Effector CD4-positive, alpha-beta T cell (primary cell): Measurements from ENCODE around the gene SPN.
"Not testable (repeated sequence)": the region's sequence is repeated elsewhere in the genome, so short reads cannot be mapped to it uniquely, and the experiment has no call there.

ENCODE experiments used
- DNase-seq: peaks from one replicate; pipeline ENCODE4 v3.0.0-alpha.2; 2020

SPN gene

DNA sequence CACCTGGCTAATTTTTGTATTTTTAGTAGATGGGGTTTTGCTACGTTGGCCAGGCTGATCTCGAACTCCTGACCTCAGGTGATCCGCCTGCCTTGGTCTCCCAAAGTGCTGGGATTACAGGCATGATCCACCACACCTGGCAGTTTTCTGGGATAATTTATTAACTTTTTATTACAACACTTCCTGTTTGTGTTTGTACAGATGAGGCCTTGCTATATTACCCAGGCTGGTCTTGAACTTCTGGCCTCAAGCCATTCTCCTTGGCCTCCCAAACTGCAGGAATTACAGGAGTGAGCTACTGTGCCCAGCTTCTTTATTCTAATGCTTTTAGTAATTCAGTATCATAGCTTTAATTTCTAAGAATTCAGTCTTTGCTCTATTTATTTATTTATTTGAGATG is 16.1 kb upstream of the SPN start:
- DNase-seq, result no peak

DNA sequence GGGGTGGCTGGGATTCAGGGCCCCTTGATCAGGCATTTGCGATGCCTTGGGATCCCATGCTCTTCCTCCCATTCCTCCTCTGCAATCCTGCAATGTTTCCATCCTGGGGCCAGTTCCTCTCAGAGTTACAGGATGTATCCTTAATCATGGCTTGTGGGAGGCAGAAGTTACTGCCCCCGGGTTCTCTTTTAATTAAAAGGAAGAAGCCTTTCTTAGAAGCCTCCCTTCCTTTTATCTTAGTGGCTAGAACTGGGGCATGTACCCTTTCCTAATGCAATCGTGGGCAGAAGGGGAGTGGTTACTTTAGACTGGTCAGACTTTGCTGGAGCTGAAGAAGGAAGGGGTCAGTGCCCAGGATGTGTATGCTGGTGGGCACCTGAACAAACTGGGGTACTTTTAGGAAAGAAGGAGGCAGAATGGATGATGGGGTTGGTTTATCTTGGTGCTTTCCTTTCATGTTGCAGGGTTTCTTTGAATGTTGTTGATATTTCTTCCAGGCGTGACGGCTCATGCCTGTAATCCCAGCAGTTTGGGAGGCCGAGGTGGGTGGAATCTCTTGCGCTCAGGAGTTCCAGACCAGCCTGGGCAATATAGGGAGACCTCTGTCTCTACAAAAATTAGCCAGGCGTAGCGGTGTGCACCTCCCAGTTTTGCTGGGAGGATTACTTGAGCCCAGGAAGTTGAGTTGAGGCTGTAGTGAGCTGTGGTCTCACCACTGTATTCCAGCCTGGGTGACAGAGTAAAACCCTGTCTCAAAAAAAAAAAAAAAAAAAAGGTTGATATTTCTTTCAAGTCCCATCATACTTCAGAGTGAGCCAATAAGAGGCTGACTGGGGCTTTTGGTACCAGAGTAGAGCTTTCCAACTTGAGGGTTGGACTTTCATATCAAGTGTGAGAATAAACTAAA is 13.2 kb upstream of the SPN start:
- no peak for DNase-seq

DNA sequence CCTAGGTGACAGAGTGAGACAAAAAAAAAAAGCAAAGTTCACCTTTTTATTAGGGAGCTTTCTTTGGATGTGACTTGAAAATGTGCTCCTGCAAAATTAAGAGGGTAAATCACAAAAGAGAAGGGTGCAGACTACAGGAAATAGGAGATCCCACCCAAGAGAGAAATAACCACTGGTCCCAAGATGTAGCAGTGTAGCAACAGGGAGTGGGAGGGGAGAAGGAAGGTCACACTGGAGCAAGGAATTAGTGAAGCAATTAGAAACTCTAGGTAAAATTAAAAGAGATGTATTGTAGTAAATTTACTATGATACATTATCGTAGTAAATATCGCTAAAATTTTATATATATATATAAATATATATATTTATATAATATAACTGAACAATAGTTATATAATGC is 12.3 kb upstream of the SPN start:
- DNase-seq, result no peak

DNA sequence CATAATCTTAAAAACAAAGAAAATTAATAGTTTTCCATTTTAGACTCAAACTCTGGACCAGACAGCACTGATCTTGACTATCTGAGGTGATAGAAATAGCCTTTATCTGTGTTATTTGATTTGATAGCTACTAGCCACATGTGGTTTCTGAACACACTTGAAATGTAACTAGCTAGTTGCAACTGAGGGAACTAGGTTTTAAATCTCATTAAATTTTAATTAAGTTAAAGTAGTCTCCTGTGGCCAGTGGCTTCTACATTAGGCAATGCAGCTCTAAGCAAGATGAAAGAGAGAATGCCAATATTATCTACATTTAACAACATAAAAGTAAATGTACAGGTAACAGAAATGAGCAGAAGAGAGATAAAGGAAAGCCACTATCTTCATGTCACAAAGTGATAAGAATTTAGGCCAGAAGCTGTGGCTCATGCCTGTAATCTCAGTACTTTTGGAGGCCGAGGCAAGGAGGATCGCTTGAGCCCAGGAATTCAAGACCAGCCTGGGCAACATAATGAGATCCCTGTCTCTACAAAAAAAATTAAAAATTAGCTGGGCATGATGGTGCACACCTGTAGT is 11.2 kb upstream of the SPN start:
- DNase-seq, result no peak

DNA sequence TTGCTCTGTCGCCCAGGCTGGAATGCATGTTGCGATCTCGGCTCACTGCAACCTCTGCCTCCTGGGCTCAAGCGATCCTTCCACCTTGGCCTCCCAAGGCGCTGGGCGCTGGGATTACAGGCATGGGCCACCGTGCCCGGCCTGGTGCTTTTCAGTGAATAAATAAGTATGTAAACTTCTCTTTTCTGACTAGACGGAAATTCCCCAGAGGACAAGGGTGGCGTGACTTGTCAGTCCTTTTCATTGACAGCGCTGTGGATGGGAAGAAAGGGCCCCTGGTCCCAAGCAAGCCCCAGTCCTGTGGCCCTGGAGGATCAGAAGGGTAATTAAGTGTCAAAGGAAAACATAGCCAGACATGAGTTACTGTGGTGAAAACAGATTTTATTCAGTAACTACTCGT is 9.6 kb upstream of the SPN start:
- DNase-seq, result no peak

DNA sequence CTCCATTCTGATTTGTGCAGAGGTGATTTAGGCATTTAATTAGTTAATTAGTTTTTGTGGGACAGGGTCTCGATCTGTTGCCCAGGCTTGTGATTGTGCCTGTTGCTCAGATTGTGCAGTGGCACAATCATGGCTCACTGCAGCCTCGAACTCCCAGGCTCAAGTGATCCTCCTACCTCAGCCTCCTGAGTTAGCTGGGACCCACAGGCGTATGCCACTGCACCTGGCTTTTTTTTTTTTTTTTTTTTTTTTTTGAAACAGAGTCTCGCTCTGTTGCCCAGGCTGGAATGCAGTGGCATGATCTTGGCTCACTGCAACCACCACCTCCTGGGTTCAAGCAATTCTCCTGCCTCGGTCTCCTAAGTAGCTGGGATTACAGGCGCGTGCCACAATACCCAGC is 9.2 kb upstream of the SPN start:
- DNase-seq, result not testable (repeated sequence)

DNA sequence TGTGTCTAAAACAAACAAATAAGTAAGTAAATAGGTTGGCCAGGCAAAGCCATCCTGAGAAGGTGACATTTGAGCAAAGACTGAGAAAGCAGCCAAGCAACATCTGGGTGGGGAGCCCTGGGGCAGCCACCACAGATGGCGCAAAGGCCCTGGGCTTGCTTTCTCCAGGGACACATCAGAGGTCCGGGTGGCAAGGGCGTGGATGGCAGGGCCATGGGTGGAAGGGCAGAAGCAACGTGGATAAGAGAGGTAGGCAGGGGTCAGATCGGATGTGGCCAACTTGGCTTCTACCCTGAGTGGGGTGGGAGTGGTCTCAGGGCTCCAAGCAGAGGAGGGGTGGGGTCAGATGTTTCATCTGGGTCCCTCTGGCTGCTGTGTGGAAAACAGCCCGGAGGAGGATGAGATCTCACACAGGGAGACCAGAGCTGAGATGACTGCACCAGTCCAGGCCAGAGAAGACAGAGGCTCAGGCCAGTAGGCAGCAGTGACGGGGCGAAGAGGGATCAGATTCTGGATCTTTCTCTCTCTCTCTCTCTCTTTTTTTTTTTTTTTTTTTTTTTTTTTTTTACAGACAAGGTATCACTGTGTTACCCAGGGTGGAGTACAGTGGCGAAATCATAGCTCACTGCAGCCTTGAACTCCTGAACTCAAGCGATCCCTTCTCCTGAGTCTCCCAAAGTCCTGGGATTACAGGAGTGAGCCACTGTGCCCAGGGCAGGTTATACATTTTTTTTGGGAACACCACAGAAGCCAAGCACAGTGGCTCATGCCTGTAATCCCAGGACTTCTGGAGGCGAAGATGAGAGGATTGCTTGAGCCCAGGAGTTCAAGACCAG is 6.1 kb upstream of the SPN start:
- no peak for DNase-seq

DNA sequence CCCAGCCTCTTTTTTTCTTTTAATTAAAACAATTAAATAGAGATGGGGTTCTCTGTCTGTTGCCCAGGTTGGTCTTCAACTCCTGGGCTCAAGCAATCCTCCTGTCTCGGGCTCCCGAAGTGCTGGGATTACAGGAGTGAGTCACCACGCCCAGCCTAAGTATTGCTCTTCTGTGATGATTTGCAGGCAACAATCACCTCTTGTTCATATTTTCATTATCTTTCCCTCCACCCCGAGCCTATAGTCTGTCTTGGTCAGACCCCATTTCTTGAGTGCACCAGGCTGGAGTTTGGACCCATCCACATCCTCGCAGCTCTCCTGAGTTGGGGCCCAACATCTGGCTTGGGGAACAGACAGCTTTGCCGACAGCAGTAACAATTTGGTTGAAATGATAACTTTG is 4.3 kb upstream of the SPN start:
- DNase-seq, result no peak

DNA sequence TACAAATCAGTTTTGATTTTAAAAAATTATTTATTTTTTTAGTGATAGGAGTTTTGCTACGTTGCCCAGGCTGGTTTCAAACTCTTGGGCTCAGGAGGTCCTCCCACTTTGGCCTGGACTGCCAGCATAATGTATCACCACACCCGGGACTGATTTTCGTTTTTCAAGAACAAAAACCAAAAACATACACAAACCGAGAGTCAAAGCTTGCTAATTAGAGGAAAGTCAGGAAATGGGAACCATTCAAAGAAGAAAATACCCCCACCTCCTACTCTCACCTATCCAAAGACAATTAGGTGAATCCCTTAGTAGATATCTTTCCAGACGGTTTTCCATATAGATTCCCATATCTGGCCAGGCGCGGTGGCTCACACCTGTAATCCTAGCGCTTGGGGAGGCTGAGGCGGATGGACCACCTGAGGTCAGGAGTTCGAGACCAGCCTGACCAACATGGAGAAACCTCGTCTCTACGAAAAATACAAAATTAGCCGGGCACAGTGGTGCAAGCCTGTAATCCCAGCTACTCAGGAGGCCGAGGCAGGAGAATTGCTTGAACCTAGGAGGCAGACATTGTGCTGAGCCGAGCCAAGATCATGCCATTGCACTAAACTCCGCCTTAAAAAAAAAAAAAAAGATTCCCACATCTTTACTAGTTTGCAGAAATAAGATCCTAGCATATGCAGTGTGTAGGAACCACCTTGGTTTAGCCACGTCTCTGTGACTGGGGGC is 883 bp upstream of the SPN start:
- DNase-seq, result no peak

DNA sequence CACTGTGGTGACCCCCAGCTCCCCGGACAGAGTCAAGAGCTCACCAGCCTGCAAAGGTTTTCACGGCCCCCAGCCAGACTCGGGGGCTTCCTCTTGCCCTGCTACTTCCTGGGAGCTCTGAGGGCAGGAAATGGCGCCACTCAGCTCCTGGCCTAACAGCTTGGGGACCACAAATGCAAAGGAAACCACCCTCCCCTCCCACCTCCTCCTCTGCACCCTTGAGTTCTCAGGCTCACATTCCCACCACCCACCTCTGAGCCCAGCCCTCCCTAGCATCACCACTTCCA is 375 bp upstream of the SPN start:
- peak; percentile 39 for DNase-seq

DNA sequence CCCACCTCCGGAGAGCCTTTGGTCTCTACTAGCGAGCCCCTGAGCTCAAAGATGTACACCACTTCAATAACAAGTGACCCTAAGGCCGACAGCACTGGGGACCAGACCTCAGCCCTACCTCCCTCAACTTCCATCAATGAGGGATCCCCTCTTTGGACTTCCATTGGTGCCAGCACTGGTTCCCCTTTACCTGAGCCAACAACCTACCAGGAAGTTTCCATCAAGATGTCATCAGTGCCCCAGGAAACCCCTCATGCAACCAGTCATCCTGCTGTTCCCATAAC is 702 bp downstream of the SPN start:
- no peak for DNase-seq

DNA sequence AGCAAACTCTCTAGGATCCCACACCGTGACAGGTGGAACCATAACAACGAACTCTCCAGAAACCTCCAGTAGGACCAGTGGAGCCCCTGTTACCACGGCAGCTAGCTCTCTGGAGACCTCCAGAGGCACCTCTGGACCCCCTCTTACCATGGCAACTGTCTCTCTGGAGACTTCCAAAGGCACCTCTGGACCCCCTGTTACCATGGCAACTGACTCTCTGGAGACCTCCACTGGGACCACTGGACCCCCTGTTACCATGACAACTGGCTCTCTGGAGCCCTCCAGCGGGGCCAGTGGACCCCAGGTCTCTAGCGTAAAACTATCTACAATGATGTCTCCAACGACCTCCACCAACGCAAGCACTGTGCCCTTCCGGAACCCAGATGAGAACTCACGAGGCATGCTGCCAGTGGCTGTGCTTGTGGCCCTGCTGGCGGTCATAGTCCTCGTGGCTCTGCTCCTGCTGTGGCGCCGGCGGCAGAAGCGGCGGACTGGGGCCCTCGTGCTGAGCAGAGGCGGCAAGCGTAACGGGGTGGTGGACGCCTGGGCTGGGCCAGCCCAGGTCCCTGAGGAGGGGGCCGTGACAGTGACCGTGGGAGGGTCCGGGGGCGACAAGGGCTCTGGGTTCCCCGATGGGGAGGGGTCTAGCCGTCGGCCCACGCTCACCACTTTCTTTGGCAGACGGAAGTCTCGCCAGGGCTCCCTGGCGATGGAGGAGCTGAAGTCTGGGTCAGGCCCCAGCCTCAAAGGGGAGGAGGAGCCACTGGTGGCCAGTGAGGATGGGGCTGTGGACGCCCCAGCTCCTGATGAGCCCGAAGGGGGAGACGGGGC is 1.3 kb downstream of the SPN start:
- DNase-seq, result peak; percentile 34

DNA sequence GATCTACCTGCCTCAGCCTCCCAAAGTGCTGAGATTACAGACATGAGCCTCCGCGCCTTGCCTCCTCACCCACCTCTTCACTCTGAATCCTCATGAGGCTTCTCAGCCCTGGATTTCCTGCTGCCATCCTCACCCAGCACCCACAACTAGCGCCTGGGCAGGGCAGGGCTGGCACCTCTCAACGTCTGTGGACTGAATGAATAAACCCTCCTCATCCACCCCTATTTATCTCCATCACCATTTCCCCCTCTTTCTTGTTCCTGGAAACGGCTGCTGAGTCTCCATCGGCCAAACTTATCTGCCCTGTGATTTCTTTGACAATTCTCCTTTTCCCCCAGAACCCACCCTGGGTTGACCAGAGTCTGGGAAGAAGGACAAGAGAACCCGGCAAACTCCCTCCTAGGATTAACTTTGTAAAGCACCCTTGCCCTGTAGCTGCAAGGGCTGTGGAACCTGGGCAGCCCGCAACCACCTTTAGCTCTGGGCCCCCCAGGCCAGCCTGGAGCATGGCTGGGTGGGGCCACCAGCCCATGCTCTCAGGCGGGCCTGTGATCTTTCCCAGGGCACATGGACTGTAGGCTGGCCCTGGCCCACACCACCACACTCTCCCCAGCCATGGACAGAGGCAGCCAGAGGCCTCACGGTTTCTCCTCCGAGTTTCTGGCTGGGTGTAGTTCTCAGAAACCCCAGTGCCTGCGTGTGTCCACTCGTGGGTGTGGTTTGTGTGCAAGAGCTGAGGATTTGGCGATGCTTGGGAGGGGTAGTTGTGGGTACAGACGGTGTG is 2.4 kb downstream of the SPN start:
- peak; percentile 23 for DNase-seq

DNA sequence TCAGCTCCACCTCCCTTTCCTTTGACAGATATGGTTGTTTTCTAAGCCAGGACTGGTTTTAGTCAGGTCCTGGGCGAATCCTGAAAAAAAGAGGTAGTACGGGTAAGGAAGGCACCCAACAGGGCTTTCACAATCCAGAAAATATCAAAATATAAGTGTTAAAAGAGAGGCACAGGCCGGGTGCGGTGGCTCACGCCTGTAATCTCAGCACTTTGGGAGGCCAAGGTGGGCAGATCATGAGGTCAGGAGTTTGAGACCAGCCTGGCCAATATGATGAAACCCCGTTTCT is 4.2 kb downstream of the SPN start:
- DNase-seq, result not testable (repeated sequence)

DNA sequence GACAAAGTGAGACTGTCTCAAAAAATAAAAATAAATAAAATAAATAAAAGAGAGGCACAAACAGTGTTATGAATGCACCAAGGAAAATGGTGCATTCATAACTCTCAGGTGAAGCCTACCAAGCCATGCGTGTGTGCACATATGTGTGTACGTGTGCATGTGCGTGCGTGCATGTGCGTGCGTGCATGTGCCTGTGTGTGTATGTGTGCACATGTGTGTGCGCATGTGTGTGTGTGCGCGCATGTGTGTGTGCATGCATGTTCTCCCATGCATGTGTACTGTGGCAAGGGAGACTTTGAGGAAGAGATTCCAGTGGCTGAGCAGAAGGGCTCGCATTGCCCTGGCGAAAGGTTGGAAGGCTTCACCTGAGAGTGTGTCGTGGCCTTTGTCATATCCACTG is 4.7 kb downstream of the SPN start:
- no peak for DNase-seq

DNA sequence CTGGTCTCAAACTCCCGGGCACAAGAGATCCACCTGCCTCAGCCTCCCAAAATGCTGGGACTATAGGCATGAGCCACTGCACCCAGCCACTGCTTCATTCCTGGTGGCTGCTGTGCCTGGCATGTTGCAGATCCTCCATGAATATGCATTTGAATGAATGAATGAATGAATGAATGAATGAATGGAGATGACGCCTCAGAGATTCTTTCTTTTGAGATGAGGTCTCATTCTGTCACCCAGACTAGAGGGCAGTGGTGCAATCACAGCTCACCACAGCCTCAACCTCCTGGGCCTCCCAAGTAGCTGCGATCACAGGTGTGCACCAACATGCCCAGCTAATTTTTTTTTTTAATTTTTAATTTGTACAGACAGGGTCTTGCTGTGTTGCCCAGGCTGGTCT is 5.2 kb downstream of the SPN start:
- no peak for DNase-seq

DNA sequence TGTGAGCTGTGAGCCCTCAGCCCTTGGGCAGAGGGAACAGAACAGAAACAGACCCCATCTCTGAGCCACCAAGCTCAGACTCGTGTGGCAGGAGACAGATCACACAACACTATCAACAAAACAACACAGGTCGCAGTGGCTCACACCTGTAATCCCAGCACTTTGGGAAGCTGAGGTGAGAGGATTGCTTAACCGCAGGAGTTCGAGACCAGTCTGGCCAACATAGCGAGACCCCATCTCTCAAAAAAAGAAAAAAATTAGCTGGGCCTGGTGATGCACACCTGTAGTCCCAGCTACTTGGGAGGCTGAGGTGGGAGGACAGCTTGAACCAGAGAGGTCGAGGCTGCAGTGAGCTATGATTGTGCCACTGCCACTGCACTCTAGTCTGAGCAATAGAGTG is 10.5 kb downstream of the SPN start:
- no peak for DNase-seq

DNA sequence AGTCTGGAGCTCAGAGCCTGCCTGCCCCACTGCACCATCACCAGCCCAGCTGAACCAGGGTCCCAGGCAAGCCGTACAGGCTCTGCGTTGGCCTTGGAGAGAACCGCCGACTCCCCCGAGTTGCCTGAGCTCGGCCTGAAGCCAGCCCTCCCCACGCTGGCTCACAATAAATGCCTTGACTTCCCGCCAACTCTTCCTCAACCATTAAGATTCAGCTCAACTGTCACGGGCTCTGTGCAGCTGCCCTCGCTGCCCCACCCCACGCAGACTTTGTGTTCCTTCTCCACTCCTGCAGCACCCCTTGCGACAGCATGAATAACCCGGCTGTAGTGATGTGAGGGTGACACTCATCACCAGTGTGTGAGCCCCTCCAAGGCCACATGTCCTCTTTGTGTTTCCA is 11.1 kb downstream of the SPN start:
- DNase-seq, result no peak

DNA sequence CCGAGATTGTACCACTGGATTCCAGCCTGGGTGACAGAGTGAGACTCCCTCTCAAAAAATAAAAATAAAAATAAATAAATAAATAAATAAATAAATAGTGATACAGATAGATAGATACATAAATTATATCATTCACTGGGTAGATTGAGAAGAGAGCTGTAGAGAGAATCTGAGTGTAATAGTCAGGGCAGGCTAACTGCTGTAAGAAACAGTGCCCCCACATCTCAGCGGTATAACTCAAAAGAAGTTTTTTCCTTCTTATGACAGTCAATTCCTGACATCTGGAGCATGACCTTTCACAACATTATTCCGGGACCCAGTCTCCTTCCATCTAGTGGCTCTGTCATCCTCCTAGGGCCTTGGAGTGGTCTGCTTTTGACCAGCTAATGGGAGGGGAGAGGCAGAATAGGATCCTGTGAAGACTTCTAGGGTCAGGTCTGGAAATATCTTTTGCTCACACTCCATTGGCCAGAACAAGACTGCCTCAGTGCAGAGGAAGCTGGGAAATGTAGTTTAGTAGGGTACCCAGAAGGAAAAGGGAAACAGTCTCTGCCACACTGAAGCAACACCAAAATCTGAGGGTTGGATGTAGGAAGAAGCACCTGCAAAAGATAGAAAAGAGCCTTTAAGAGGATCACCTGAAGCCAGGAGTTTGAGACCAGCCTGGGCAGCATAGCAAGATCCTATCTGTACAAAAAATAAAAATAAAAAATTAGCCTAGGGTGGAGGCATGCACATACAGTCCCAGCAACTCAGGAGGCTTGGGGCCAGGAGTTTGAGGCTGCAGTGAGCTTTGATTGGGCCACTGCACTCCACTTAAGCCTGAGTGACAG is 13.0 kb downstream of the SPN start:
- no peak for DNase-seq

DNA sequence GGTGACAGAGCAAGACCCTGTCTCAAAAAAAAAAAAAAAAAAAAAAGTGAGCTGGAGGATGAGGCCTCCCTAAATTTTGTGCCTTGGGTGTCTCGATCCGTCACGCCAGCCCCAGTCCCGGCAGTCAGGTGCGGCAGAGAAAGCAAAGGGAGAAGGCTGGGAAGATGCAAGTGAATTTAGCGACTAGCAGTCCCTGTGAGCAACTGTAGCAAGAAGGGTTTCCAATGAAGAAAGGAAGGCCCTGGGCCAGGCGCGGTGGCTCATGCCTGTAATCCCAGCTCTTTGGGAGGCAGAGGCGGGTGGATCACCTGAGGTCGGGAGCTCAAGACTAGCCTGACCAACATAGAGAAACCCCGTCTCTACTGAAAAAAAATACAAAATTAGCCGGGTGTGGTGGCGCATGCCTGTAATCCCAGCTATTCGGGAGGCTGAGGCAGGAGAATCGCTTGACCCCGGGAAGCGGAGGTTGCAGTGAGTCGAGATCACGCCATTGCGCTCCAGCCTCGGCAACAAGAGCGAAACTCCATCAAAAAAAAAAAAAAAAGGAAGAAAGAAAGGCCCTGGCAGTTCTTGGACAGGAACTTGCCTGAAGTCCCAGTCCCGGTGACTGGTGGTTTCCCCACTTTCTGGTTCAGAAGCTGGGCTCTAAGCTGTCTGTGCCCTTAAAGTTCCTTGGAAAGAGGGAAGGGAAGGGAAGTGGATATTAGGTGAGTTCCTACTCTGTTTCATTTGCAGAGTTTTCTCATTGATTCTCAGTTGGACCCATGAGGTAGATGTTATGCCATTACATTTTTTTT is 14.1 kb downstream of the SPN start:
- no peak for DNase-seq
